Muscle layer of colon (tissue), 2 donors: ENCODE results near the gene ABCB10.

ENCODE experiments used
- H3K27ac ChIP-seq: one replicate; pipeline ENCODE4 v1.7.0; 2013; ENCODE audit warnings: low read depth, mild to moderate bottlenecking, low read length, moderate library complexity
- H3K27me3 ChIP-seq, 2 donors: one replicate each; pipeline ENCODE4 v1.7.0; 2013; ENCODE audit warnings: low read length in 2 of 2, mild to moderate bottlenecking in 2 of 2; ENCODE audit not compliant: insufficient read depth in 2 of 2, control insufficient read depth in 1 of 2
- H3K36me3 ChIP-seq: one replicate; pipeline ENCODE4 v1.7.0; 2013; ENCODE audit warnings: mild to moderate bottlenecking, low read length; ENCODE audit not compliant: insufficient read depth
- H3K4me1 ChIP-seq: one replicate; pipeline ENCODE4 v1.7.0; 2013; ENCODE audit warnings: mild to moderate bottlenecking, low read length; ENCODE audit not compliant: insufficient read depth
- H3K4me3 ChIP-seq, 2 donors: one replicate each; pipeline ENCODE4 v1.7.0; 2013; ENCODE audit warnings: low read length in 2 of 2, low read depth in 1 of 2, mild to moderate bottlenecking in 1 of 2, moderate library complexity in 1 of 2
- H3K9ac ChIP-seq: one replicate; pipeline ENCODE4 v1.7.0; 2013; ENCODE audit warnings: low read length
- H3K9me3 ChIP-seq: one replicate; pipeline ENCODE4 v1.7.0; 2013; ENCODE audit warnings: mild to moderate bottlenecking, low read length
- donor health status: abdominal sarcoma.
- donor health status: Adenocarcinoma of cecum.

ABCB10 gene

DNA sequence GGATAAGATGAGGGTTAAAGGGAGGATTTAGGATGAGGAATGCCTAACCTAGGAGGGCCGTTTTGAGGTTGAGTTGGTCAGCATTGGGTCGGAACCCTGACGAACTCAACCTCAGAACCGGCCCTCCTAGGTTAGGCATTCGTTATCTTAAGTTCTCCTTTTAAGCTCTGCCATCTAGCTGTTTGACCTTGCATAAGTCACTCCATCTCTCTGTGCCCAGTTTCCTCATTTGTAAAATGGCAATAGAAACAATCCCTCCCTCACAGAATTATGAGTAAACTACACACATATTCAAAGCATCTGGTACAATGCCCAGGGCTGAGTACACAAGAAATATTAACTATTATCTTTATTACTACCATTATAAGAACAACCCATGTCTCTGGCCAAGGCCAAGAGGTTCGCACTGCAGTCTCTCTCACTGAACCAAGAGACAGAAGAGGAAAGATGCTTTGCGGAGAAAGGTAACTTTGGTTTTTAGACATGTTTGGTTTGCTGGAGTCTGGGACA, 4.8 kb downstream of the ABCB10 start:
- Histone ChIP-seq H3K27me3 (no peaks in the 10 kb centered on the region), H3K4me3 (no peak overlapping the region), H3K36me3 (no peaks in the 10 kb centered on the region), H3K4me1 (peaks cover 37% of the 10 kb centered on the region), H3K9ac (no peak overlapping the region), H3K9me3 (no peaks in the 10 kb centered on the region), H3K27ac (no peak overlapping the region)

DNA sequence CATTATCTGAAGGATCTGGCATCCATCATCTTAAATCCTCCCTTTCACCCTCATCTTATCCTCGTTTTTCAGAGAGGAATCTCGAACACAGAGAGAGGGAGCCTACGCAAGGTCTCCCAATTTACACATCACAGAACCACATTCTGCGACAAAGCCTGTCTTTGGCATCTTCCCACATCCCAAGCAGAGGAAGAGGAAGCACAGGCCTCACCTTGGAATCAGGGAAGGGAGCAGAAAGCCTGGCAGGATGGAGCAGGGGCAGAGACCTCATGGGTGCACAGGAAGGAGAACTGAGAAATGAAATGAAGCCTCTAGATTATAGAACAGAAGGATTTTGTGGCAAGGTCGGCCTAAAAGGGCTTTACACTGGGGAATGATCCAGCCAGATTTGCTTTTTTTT, 5.8 kb downstream of the ABCB10 start:
- Histone ChIP-seq H3K4me3 (no peak overlapping the region), H3K36me3 (peaks cover 5% of the 10 kb centered on the region), H3K9ac (no peak overlapping the region), H3K27ac (no peak overlapping the region), H3K9me3 (no peaks in the 10 kb centered on the region), H3K27me3 (no peaks in the 10 kb centered on the region), H3K4me1 (peaks cover 37% of the 10 kb centered on the region)

DNA sequence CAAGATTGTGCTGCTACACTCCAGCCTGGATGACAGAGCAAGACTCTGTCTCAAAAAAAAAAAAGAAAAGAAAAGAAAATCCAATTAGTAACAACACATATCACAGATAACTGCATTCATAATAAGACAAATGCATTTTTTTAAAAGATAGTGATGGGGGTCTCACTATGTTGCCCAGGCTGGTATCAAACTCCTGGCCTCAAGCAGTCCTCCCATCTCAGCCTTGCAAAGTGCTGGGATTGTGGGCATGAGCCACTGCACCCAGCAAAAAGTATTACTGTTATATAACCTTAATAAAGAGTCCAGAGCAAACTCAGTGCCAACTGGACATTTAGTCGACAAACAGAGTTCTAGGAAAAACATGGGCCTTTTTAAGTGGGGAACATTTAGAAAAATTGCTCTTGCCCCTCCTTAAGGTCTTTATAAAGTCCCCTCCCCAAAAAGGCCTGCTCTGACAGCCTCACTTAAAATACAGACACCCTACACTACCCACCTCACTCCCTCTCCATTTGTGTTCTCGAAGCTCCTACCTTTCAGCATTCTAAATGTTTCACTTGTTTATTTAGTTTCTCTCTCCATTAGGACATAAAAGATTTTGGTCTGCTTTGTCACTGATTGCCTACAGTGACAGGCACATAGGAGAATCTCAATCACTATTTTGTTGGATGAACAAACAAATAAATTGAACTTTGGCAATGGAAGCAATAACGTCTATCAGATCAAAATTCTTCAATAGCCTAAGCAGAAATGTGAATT, 7.5 kb downstream of the ABCB10 start:
- Histone ChIP-seq H3K27ac (no peak overlapping the region), H3K9me3 (no peaks in the 10 kb centered on the region), H3K9ac (no peak overlapping the region), H3K4me1 (peaks cover 23% of the 10 kb centered on the region), H3K36me3 (peaks cover 14% of the 10 kb centered on the region), H3K27me3 (no peaks in the 10 kb centered on the region), H3K4me3 (no peak overlapping the region)

- Histone ChIP-seq H3K4me1 (peaks cover 10% of the 10 kb centered on the region), H3K9ac (no peak overlapping the region), H3K27ac (no peak overlapping the region), H3K27me3 (no peaks in the 10 kb centered on the region), H3K9me3 (no peaks in the 10 kb centered on the region), H3K36me3 (peaks cover 33% of the 10 kb centered on the region), H3K4me3 (no peak overlapping the region)
Observed at GRCh38 chr1:229547542-229547941, 11.0 kb downstream of the ABCB10 start.

- H3K36me3 ChIP-seq: peaks cover 52% of the 10 kb centered on the region
- no peak overlapping the region for H3K27ac ChIP-seq
- H3K9ac ChIP-seq: no peak overlapping the region
- H3K27me3 ChIP-seq: no peaks in the 10 kb centered on the region
- H3K4me3 ChIP-seq: no peak overlapping the region
- H3K4me1 ChIP-seq: no peaks in the 10 kb centered on the region
- no peaks in the 10 kb centered on the region for H3K9me3 ChIP-seq
Observed at GRCh38 chr1:229544587-229544986, 13.9 kb downstream of the ABCB10 start.

DNA sequence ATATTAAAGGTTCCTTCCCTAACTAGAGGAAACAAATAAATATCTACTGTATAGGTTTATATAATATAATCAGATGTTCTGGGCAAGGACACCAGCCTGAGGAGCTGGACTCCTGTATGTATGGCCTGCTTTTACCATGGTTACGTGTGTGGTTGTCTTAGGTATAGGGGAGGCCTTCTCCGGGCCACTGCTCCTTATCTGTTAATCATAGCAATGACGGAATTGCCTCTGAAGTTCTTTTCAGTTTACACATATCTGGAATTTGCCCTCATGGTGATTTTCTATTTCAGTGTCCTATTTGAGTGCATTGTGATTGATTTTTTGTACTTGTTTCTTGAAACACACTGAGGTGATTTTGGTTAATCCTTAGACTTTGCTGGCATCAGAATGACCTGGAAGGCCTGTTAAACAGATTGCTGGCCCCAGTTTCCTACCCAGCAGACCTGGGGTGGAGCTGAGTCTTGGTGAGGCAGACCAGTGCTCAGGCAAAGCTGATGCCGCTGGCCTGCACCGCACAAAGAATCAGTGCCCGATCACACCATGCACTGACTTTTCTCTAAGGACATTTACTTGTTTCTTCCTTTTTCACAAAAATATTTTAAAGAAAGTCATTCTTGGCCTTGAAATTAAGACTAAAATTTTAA, 18.5 kb downstream of the ABCB10 start:
- H3K9me3 ChIP-seq: no peaks in the 10 kb centered on the region
- no peaks in the 10 kb centered on the region for H3K27me3 ChIP-seq
- no peak overlapping the region for H3K27ac ChIP-seq
- H3K9ac ChIP-seq: no peak overlapping the region
- no peaks in the 10 kb centered on the region for H3K4me1 ChIP-seq
- H3K4me3 ChIP-seq: no peak overlapping the region
- peaks cover 64% of the 10 kb centered on the region for H3K36me3 ChIP-seq

GRCh38 chr1:229538945-229539344, 19.6 kb downstream of the ABCB10 start:
- H3K36me3 ChIP-seq: peaks cover 56% of the 10 kb centered on the region
- no peak overlapping the region for H3K4me3 ChIP-seq
- H3K9ac ChIP-seq: no peak overlapping the region
- H3K9me3 ChIP-seq: no peaks in the 10 kb centered on the region
- H3K4me1 ChIP-seq: no peaks in the 10 kb centered on the region
- no peaks in the 10 kb centered on the region for H3K27me3 ChIP-seq
- H3K27ac ChIP-seq: no peak overlapping the region

DNA sequence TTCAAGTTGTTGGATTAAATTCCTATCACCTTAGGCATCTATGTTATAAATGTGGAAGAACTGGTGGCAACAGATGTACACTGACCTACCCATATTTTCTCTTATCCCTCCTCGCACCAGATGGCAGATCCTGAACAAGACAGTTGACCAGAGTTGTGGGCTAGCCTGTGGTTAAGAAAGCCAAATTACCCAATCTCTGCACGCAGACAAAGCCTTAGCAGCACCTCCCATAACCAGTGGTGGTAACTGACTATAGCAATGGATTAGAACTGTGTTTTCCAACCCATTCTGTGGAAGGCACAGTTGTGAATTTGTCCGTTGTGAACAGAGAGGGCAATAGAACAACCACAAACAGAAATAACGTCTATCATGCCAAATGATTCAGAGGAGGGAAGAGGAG, 20.6 kb downstream of the ABCB10 start:
- Histone ChIP-seq H3K27me3 (no peaks in the 10 kb centered on the region), H3K36me3 (peaks cover 56% of the 10 kb centered on the region), H3K27ac (no peak overlapping the region), H3K4me1 (no peaks in the 10 kb centered on the region), H3K4me3 (no peak overlapping the region), H3K9ac (no peak overlapping the region), H3K9me3 (no peaks in the 10 kb centered on the region)

- H3K9ac ChIP-seq: no peak overlapping the region
- no peaks in the 10 kb centered on the region for H3K27me3 ChIP-seq
- H3K36me3 ChIP-seq: peaks cover 50% of the 10 kb centered on the region
- H3K4me3 ChIP-seq: no peak overlapping the region
- H3K4me1 ChIP-seq: no peaks in the 10 kb centered on the region
- H3K27ac ChIP-seq: no peak overlapping the region
- no peaks in the 10 kb centered on the region for H3K9me3 ChIP-seq
Observed at GRCh38 chr1:229536982-229537381, 21.5 kb downstream of the ABCB10 start.

DNA sequence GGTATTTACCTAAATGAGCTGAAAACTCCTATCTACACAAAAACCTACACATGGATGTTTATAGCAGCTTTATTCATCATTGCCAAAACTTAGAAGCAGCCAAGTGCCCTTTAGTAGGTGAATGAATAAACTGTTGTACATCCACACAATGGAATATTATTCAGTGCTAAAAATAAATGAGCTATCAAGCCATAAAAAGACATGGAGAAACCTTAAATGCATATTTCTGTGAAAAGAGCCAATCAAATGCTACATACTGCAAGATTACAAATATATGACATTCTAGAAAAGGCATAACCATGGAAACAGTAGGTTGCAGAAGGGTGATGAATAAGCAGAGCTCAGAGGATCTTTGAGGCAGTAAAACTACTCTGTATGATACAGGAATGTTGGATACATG, 23.3 kb downstream of the ABCB10 start:
- Histone ChIP-seq H3K4me3 (no peak overlapping the region), H3K27me3 (no peaks in the 10 kb centered on the region), H3K27ac (no peak overlapping the region), H3K4me1 (no peaks in the 10 kb centered on the region), H3K9me3 (no peaks in the 10 kb centered on the region), H3K9ac (no peak overlapping the region), H3K36me3 (peaks cover 55% of the 10 kb centered on the region)

DNA sequence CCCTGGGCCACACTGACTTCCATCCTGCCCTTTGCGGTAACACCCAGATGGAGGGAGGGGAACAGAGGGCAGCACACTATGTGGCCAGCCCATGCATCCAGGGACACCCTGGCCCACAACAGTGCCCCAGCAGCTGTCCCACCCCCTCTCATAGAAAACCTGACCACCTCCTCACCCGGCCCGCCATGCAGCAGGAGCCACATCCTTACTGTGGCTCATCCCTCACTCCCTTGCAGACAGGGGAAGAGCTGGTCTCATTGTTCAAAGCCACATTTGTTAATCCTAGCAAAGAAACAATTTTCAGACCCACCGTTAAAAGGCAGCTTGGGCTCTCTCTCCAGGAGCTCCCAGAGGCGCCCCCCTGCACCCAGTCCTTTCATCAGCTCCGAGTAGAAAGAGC, 27.2 kb downstream of the ABCB10 start:
- H3K36me3 ChIP-seq: peaks cover 56% of the 10 kb centered on the region
- no peaks in the 10 kb centered on the region for H3K9me3 ChIP-seq
- H3K9ac ChIP-seq: no peak overlapping the region
- H3K4me1 ChIP-seq: no peaks in the 10 kb centered on the region
- no peaks in the 10 kb centered on the region for H3K27me3 ChIP-seq
- H3K27ac ChIP-seq: no peak overlapping the region
- H3K4me3 ChIP-seq: no peak overlapping the region

DNA sequence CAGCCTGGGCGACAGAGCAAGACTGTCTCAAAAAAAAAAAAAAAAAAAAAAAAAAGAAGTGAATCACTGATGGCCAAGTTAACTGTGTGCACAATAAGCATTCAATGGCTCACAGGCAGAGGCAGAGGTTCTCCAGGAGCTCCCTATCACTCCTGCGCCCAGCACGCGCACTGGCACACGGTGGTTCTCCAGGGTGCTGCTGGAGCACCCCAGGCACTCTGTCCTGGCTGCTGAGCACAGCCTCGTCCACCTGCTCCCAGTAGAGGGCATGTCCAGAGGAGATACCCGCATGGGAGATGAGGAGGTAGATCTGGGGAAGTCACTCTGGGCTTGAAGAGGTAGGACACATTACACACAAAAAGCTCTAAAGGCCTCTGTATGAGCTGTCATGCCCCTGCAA, 28.9 kb downstream of the ABCB10 start:
- no peaks in the 10 kb centered on the region for H3K27me3 ChIP-seq
- H3K4me3 ChIP-seq: no peak overlapping the region
- no peaks in the 10 kb centered on the region for H3K4me1 ChIP-seq
- H3K9me3 ChIP-seq: no peaks in the 10 kb centered on the region
- H3K9ac ChIP-seq: no peak overlapping the region
- H3K36me3 ChIP-seq: peaks cover 61% of the 10 kb centered on the region
- H3K27ac ChIP-seq: no peak overlapping the region
